GM18909 (cell line): Measurements from ENCODE around the gene HIBADH.
A peak's percentile ranks its signal among the peaks of the same experiment; 100 is the strongest.
"Not testable (repeated sequence)": the region's sequence is repeated elsewhere in the genome, so short reads cannot be mapped to it uniquely, and the experiment has no call there.

ENCODE experiments used
- ATAC-seq: cut with Tn5 transposase; IDR thresholded peaks from one replicate; pipeline ENCODE4 v1.9.1; 2021; ENCODE audit warnings: mild to moderate bottlenecking; ENCODE audit not compliant: unreplicated experiment, poor library complexity

Gene HIBADH

DNA sequence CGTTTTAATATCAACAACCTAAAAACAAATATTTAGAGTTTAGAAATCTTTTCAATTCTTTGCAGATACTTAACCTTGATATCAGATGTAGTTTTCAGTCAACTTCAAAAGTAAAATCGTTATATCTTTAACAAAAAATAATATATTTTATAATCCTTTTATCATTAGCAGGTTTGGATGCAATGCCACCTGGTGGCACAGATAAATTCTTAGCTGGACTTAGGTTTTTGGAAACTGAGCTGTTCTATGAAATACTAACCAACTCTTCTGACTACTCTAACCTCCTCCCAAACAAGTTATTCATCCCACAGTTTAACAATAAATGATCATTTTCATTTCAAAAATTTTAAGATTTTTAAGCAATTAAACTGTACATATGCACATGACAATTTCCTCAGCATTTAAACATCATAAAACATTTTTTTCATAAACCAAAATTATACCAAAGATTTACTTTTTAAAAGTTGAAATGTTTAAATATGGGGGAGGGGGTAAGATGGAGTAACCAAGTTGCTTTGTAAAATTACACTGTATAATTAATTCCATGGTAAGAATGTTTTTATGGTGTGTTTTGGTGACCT lies 56.9 kb downstream of the HIBADH start:
- ATAC-seq = no peak

GRCh38 chr7:27605283-27605682 lies 57.4 kb downstream of the HIBADH start:
- no peak for ATAC-seq

GRCh38 chr7:27603813-27604212 lies 58.9 kb downstream of the HIBADH start:
- no peak for ATAC-seq

GRCh38 chr7:27602766-27603165 lies 59.9 kb downstream of the HIBADH start:
- ATAC-seq = no peak

DNA sequence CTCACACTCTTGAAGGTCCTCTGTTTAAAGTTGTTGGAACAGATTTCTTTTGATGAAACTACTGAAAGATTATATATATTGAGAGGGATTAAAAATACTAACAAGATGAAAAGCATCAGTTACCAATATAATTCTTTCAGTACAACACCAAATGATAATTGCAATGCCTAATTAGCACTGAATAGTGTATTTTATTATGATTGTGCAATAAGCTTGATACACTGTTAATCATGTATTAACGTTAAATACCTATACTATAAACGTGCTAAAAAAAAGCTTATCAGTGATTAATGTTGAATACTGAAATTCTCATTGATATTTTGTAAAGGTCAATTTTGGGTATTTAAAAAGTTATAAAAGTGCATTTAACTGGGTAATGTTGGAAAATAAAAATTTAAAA lies 61.5 kb downstream of the HIBADH start:
- ATAC-seq = no peak

- no peak for ATAC-seq
Observed at GRCh38 chr7:27600247-27600646, 62.4 kb downstream of the HIBADH start.

DNA sequence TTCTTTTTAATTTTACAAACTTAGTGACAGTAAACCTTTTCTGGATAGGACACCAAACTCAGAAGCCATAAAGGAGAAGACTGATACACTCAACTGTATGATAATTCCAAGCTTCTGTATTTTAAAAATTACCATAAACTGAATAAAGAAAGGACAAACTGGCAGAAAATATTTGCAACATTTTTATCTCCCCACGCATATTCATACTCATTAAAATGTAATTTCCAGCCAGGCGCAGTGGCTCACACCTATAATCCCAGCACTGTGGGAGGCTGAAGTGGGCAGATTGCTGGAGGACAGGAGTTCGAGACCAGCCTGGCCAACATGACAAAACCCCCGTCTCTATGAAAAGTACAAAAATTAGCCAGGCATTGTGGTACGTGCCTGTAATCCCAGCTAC lies 67.7 kb downstream of the HIBADH start:
- ATAC-seq = no peak

DNA sequence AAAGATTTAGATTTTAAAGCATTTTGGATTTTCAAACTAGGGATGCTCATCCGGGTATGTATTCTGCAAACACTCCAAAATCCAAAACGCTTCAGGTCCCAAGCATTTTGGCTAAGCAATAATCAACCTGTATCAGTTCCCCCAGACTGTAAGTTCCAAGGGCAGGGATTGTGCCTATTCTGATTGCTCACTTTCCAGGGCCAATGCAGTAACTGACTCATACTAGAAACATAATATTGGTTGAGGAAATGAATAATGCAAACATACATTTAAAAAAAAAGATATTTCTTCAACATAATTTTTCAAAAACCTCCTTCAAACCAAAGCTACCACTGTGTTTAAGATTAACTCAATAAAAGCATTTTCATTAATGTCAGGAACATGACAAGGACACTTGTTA lies 69.5 kb downstream of the HIBADH start:
- ATAC-seq = no peak

GRCh38 chr7:27590416-27590815 lies 72.3 kb downstream of the HIBADH start:
- ATAC-seq = no peak

- ATAC-seq = no peak
Observed at GRCh38 chr7:27587429-27587828, 75.3 kb downstream of the HIBADH start.

DNA sequence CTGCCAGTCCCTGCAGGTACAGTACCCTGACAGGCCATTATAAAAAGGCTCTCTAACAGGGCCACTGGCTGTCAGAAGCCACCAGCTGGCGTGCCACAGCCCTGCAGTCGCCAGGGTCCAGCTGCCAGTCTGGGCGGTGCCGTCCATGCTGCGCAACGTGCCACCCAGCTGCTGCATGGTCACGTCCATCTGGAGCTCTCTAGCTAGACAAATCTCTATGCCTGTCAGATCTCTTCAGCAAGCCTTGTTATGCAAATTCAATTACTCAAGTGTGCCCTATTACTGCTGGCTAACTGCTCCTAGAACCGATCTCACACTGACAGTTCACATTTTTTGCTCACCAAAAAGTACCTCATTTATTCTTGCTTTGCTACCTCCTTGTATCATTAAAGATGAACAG lies 75.9 kb downstream of the HIBADH start:
- peak; percentile 88 for ATAC-seq

DNA sequence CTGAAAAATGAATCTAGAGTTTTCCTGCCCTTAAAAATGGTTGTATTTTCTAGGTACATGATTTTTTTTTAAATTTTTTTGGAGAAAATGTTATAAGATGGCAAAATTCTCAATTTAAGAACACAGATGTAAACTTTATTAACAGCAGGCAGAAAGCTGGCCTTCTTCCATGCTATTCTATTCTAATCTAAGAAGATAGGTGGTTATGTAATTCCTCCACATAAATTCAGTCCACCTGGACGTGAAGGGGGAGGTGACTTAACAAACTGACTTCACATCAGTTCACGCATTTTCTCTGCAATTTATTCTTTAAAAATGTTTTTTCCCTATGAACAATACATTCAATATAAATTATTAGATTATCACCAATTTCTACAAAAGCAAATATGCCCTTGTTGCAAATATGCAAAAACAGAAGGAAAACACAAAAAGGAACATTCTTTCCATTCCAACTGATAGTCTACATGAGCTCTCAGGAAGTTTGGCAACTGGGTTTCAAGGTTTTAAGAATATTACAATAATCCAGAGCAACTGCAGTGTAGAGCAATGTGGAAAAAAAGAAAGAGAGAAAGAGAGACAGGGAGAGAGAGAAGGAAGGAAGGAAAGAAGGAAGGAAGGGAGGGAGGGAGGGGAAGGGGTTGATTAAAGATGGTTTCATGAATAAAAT lies 76.8 kb downstream of the HIBADH start:
- ATAC-seq = no peak

GRCh38 chr7:27581906-27582305 lies 80.8 kb downstream of the HIBADH start:
- ATAC-seq = no peak

DNA sequence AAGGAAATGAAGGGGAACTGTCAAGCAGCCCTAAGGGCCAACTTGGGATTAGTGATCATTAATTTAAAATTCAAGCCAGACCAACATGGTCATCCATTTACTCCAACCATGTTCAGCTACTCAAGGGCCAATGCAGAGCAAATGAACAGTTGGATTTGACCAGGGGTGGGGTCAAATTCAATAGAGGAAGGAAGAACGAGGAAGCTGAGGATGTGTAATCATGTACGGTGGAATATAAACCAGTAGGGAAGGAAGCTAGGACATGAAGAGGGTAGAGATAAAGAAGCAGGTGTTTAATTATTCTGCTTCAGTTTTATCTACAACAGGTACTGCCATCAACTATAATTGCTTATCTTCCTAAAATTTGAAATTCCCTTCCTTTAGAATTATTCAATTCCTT lies 81.6 kb downstream of the HIBADH start:
- no peak for ATAC-seq

DNA sequence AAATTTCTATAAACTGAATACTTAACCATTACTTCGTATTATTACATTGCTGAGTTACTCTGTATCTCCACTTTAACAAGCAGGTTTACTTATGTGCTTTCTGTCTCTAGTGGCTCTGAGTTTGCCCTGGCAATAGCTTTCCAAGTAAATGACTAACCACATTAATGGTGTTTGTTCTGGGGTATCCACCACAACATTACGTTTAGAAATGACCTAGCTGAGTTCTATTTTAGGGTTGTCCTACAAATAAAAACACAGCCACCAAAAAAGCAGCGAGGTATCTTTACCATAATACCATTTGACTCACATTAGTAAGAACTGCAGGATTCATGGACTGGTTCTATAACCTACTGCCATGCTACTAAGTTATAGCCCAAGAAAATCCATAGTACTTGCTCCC lies 83.1 kb downstream of the HIBADH start:
- ATAC-seq = no peak

GRCh38 chr7:27578169-27578568 lies 84.5 kb downstream of the HIBADH start:
- not testable (repeated sequence) for ATAC-seq

DNA sequence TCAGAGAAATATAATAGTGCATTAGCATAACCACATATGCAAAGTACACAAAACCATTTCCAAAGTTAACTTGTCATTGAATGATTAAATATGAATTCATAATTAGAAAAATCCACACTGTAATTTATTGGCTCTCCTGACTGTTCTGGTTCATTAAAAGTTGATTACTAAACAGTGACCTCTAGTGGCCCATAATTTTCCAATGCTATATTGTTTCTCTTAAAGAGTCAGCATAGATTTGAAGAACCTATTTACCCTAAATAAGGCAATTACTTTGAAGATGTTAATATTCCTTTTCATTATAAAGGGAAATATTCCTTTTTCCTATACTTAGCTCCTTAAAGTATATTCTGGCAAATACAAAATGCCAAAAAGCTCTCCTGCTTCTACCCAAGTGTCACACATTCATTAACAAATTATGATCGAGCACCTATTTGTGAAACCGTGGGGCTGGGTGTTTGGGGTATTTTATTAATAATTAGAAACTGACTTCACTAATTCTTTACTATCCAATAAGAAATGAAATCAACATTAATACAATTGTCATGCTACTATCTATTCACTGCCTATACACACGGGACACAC lies 86.2 kb downstream of the HIBADH start:
- no peak for ATAC-seq

DNA sequence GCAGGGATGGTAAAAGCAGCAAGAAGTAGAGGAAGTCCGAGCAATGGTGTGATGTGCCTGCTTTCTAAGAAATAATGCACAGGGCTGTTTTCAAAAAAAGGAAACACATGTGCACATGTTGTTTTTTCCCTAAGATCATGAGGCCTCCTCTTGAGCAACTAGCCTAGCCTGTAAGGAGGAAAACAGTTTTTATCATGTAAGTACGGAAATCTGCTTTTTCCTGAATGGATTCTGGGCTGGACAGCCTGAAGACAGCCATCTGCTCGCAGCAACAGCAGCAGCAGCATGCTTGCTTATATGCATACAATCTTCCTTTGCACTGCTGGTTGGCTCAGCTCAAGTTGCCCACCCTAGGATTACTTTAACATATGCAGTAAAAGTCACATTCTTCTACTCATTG lies 87.1 kb downstream of the HIBADH start:
- ATAC-seq = no peak

DNA sequence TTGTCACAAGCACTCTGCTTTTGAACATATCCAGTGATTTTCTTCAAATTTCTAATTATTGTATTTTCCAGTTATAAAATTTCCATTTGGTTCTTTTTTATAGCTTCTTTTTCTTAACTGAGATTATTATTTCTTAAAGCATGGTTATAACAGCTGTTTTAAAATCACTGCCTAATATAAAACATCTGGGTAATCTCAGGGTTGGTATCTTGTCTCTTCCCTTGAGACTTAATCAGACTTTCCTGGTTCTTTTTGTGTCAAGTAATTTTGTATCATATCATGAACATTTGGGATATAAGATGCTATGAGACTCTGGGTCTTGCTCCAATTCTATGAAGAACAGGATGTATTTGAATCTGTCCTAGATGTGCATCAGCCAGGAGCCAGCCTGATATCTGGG lies 93.6 kb downstream of the HIBADH start:
- ATAC-seq = no peak

DNA sequence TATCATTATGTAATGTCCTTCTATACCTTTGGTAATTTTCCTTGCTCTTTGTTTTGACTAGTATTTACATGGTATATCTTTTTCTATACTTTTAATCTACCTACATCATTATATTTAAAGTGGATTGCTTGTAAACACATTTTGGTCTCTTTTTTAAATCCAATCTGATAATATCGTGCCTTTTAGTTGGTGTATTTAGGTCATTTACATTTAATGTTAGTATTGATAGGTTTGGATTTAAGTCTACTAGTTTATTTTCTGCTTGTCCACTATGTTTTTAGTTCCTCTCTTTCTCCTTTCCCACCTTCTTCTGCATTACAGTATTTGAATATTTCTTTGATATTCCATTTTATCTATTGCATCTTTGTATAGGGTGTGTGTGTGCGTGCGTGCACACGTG lies 95.4 kb downstream of the HIBADH start:
- no peak for ATAC-seq

- ATAC-seq = no peak
Observed at GRCh38 chr7:27564881-27565482, 97.7 kb downstream of the HIBADH start.
